RCC 7860 (cell line): ENCODE results near the gene WDR73.
A peak's percentile ranks its signal among the peaks of the same experiment; 100 is the strongest.
"Not testable (repeated sequence)": the region's sequence is repeated elsewhere in the genome, so short reads cannot be mapped to it uniquely, and the experiment has no call there.

ENCODE experiments used
- DNase-seq: peaks from one replicate; pipeline ENCODE4 v3.0.0-alpha.2; 2015; ENCODE audit warnings: low spot score
- FAIRE-seq: peaks from 2 replicates; lab custom pipeline; 2012; peaks lifted over from hg19 to GRCh38; lab: Jason Lieb, UNC

The WDR73 gene

GRCh38 chr15:84658080-84658787 lies 4.2 kb upstream of the WDR73 start, which contains the start of gene NMB:
TSS of gene NMB (minus strand) at chr15:84658199. CDS start at chr15:84658152, 47 bp downstream.
- FAIRE-seq (no peak), DNase-seq (peak; percentile 46)

- DNase-seq (no peak), FAIRE-seq (no peak)
Observed at GRCh38 chr15:84657748-84658079, 3.6 kb upstream of the WDR73 start.

- FAIRE-seq (no peak), DNase-seq (no peak)
Observed at GRCh38 chr15:84656972-84657371, 2.9 kb upstream of the WDR73 start.

- FAIRE-seq (no peak), DNase-seq (peak; percentile 79)
Observed at GRCh38 chr15:84654689-84655453, 788 bp upstream of the WDR73 start.

- FAIRE-seq (no peak), DNase-seq (no peak)
Observed at GRCh38 chr15:84653584-84653909, 536 bp downstream of the WDR73 start.

GRCh38 chr15:84649706-84650105 lies 4.4 kb downstream of the WDR73 start:
- DNase-seq (no peak), FAIRE-seq (no peak)

GRCh38 chr15:84648539-84648938 lies 5.5 kb downstream of the WDR73 start:
- no peak for FAIRE-seq

GRCh38 chr15:84647726-84648125 lies 6.4 kb downstream of the WDR73 start:
- no peak for FAIRE-seq
- no peak for DNase-seq

More at GRCh38 chr15:84648539-84648938, 5.5 kb downstream of the WDR73 start:
- DNase-seq, result no peak

GRCh38 chr15:84645997-84646396 lies 8.1 kb downstream of the WDR73 start:
- FAIRE-seq (no peak), DNase-seq (no peak)

- DNase-seq (no peak), FAIRE-seq (no peak)
Observed at GRCh38 chr15:84645496-84645895, 8.6 kb downstream of the WDR73 start.

GRCh38 chr15:84643838-84644237 lies 10.2 kb downstream of the WDR73 start:
- DNase-seq, result no peak
- no peak for FAIRE-seq

GRCh38 chr15:84642640-84643039 lies 11.4 kb downstream of the WDR73 start:
- not testable (repeated sequence) for DNase-seq, FAIRE-seq

- not testable (repeated sequence) for FAIRE-seq, DNase-seq
Observed at GRCh38 chr15:84641871-84642270, 12.2 kb downstream of the WDR73 start.

- peak; percentile 28 for DNase-seq
- FAIRE-seq, result no peak
Observed at GRCh38 chr15:84638103-84638502, 16.0 kb downstream of the WDR73 start.

- no peak for DNase-seq
- FAIRE-seq, result no peak
Observed at GRCh38 chr15:84634228-84634837, 19.8 kb downstream of the WDR73 start.

- DNase-seq, result peak; percentile 24
- FAIRE-seq, result no peak
Observed at GRCh38 chr15:84633311-84634227, 20.5 kb downstream of the WDR73 start.

GRCh38 chr15:84631706-84632272 lies 22.3 kb downstream of the WDR73 start:
- DNase-seq, result no peak
- FAIRE-seq, result no peak

- no peak for FAIRE-seq
- no peak for DNase-seq
Observed at GRCh38 chr15:84629033-84629432, 25.1 kb downstream of the WDR73 start.

- no peak for DNase-seq
- FAIRE-seq, result no peak
Observed at GRCh38 chr15:84625123-84625522, 29.0 kb downstream of the WDR73 start.

- FAIRE-seq (no peak), DNase-seq (no peak)
Observed at GRCh38 chr15:84624359-84624758, 29.7 kb downstream of the WDR73 start.
